GM12872 (cell line): ENCODE results near the gene TRIM8.

Source experiments
- TF ChIP-seq, protein P1 (sequence below): IDR thresholded peaks from 3 replicates; pipeline ENCODE4 v1.5.1; 2011; ENCODE audit warnings: low read depth, mild to moderate bottlenecking, low read length, moderate library complexity; ENCODE audit not compliant: insufficient read depth

TRIM8 gene

DNA sequence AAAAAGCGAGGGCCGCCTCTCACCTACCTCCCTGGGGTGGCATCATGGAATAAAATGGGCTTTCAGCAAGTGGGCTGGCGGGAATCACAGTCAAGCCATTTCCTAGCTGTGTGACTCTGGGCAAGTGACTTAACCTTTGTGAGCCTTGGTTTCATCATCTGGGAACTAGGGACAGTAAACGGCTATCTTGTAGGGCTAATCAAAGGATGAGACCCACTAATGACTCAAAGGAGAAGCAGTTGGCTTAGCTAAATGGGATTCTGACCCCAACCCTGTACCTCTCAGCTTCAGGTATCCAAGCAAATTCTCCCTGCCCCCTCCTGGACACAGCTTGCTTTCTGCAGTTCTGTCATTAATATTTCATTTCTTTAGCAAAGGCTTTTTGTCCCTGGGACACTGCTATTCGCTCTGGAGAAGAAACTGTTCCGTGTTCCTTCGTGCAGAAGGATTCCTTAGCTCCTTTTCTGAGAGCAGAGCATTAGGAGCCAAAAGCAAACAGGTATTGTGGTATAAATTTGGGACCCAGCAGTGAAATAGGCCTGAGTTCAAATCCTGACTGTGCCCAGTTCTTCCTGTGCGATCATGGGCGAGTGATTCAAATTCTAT, 25.9 kb downstream of the TRIM8 start:
- TF ChIP-seq, protein P1, sequence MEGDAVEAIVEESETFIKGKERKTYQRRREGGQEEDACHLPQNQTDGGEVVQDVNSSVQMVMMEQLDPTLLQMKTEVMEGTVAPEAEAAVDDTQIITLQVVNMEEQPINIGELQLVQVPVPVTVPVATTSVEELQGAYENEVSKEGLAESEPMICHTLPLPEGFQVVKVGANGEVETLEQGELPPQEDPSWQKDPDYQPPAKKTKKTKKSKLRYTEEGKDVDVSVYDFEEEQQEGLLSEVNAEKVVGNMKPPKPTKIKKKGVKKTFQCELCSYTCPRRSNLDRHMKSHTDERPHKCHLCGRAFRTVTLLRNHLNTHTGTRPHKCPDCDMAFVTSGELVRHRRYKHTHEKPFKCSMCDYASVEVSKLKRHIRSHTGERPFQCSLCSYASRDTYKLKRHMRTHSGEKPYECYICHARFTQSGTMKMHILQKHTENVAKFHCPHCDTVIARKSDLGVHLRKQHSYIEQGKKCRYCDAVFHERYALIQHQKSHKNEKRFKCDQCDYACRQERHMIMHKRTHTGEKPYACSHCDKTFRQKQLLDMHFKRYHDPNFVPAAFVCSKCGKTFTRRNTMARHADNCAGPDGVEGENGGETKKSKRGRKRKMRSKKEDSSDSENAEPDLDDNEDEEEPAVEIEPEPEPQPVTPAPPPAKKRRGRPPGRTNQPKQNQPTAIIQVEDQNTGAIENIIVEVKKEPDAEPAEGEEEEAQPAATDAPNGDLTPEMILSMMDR: no peak

DNA sequence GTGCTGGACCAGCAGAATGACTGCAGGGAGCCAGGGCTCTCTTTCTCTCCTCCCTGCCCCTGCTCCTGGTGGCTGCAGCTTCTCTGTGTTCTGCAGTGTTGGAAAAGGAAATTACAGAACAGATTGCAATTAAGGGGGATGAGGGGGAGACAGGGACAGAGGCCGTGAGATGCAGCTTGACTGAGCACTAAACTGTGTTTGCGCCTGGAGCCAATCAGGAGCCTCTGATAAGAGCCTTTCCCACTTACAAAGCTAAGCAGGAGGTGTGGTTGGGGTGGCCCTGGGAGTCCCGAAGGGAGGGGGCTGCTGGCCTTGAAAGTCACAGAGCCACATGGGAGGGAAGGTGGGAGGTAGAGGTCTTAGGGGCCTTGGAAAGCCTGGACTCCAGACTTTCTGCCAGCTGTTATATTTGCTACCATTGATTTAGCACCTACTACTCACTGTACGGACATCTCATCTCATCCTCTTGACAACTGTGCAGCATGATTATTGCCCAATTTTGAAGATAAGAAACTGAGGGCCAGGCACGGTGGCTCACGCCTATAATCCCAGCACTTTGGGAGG, 26.7 kb downstream of the TRIM8 start:
- TF ChIP-seq, protein P1: no peak

DNA sequence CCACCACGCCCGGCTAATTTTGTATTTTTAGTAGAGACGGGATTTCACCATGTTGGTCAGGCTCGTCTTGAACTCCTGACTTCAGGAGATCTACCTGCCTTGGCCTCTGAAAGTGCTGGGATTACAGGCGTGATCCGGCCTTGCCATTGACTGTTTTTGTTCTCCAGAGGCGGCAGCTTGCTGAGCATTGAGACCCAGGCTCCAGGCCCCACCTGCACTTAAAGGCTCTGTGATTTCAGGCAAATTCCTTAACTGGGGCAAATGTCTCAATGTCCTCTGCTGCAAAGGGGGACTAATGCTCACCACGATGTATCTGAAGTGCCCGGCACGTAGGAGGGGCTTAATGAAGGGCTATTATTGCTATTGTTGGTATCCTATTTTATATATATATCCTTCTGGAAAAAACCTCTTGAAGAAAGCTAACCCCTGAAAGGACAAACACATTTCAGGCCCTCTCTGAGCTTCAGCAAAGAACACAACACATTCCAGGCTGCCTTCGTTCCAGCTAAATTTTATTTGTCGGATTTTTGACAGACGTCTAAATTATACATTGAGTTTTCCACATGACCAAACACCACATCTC, 29.0 kb downstream of the TRIM8 start:
- TF ChIP-seq, protein P1: no peak

DNA sequence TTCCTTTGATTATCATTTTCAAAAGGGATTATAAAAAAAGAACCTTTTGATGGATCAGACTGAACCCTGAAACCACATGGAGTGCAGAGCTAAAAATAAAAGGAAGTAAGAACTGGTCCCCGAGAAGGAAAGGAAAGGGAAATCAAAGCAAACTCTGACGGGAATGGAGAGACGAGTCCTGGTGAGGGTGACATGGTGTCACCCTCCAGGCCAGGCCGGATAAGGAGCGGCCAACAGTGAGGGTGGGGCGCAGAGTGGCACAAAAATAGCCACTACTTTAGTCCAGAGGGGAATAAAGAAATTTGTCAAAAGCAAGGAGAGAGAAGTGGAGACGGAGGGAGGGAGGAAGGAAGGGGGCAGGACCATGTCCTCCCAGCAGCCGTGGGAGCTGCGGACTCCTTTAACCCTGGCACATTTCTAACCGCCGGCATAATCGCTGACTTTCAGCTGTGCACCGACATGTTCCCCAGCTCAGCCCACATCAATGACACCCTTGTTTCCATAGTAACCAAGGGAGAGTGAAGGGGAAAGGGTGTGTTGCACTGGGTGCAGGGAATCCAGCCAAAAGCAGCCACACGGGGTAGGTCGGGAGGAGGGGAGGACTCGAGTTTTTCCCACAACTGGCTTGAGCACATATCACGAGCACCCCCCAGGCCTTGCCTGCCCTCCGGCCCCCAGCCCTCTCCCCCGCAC, 29.7 kb downstream of the TRIM8 start:
- TF ChIP-seq, protein P1: no peak

DNA sequence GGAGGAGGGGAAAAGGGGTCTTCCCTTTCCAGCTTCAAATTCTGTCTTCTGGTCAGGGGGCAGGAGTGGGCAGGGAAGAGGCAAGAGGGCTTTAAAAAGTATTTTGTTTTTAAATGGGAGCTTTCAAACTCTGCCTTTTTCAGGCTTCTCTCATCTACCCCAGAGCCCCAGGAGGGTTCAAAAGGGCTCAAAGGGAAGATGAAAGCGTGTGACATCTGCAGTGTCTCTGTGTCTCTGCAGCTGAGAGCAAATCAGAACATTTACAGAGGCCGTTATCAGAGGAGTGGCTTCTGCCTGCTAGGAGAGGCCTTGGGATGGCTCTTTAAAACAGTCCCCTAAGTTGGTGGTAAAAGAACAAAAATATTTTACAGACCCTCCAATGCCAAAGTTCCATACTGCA, 30.3 kb downstream of the TRIM8 start:
- TF ChIP-seq, protein P1: no peak

DNA sequence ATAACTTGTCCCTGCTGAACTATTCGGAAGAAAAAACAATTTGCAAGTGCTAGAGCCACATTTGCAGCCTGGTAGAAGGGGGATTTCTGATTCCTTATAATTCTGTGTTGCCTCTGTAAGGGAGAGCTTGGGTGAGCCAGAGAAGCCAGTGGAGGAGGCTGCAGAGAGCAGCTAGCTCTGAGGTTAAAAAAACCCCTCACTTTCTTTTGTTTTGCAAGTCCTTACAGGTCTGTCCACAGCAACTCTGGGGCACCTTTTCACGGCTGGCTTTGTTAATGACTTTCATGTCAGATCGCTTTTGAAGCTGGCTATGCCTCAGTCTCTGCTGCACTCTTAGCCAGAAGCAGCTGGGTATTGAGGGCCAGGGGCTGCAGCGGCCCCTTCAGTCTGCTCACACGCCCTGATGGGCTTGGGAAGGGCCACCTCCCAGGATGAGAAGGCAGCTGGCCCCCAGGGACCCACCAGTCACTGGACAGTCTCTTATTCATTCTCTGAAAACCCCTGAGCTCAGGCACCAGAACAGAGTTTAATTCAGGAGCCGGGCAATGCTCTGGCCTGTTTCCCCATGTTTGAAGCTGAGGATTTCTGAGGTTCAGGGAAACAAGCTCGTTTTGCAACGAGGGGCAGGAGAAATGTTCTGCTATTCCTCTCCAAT, 30.9 kb downstream of the TRIM8 start:
- TF ChIP-seq, protein P1: no peak
